Testis (tissue), 2 donors: ENCODE results near the gene RNF222.

Experiments used
- POLR2A ChIP-seq: fragments of 450-650 bp; IDR thresholded peaks from one replicate; pipeline ENCODE4 v1.6.1; 2017; ENCODE audit warnings: antibody characterized with exemption, mild to moderate bottlenecking, moderate library complexity
- TF ChIP-seq, protein P1 (sequence below), 3 experiments: fragments of 450-650 bp in 2 of 3; fragments of 200-600 bp in 1 of 3; sonication (generic) in 1 of 3; IDR thresholded peaks; one replicate each; pipeline ENCODE4 v1.5.1; 2016 to 2019; ENCODE audit warnings: antibody characterized with exemption in 3 of 3, mild to moderate bottlenecking in 2 of 3, moderate library complexity in 1 of 3

DNA sequence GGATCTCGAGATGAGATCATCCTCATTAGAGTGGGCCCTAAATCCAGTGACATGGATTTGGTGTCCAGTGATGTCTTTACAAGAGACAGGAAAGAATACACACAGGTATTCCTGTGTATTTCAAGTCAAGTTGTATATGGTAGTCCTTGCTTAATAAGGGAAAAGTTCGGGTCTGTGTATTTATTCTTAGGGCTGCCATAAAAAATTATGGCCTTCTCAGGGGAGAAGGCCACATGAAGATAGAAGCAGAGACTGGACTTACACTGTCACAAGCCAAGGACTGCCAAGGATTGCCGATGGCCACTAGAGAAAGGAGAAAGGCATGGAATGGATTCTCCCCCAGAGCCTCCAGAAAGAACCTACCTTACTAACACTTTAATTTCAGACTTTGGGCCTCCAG, 29.4 kb downstream of the RNF222 start:
- TF ChIP-seq, protein P1, sequence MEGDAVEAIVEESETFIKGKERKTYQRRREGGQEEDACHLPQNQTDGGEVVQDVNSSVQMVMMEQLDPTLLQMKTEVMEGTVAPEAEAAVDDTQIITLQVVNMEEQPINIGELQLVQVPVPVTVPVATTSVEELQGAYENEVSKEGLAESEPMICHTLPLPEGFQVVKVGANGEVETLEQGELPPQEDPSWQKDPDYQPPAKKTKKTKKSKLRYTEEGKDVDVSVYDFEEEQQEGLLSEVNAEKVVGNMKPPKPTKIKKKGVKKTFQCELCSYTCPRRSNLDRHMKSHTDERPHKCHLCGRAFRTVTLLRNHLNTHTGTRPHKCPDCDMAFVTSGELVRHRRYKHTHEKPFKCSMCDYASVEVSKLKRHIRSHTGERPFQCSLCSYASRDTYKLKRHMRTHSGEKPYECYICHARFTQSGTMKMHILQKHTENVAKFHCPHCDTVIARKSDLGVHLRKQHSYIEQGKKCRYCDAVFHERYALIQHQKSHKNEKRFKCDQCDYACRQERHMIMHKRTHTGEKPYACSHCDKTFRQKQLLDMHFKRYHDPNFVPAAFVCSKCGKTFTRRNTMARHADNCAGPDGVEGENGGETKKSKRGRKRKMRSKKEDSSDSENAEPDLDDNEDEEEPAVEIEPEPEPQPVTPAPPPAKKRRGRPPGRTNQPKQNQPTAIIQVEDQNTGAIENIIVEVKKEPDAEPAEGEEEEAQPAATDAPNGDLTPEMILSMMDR (IDR thresholded peaks at IDR 0.05): no peak
- no peak for TF ChIP-seq POLR2A
